Spleen (tissue), 7 donors: Measurements from ENCODE around the gene TLK2.
"Not testable (repeated sequence)": the region's sequence is repeated elsewhere in the genome, so short reads cannot be mapped to it uniquely, and the experiment has no call there.

ENCODE experiments used
- POLR2AphosphoS5 ChIP-seq, 3 donors: sonication (generic); formaldehyde crosslinking; IDR thresholded peaks; one replicate each; pipeline ENCODE4 v1.5.1; 2017; ENCODE audit warnings: antibody characterized with exemption in 3 of 3
- TF ChIP-seq, protein P1 (sequence below), 11 experiments: fragments of 200-600 bp in 7 of 11; fragments of 450-650 bp in 4 of 11; sonication (generic) in 4 of 11; IDR thresholded peaks in 8 of 11; conservative IDR thresholded peaks in 3 of 11; 1 replicate in 7 of 11; 2 replicates in 4 of 11; pipeline versions ENCODE4 v1.4.0 to v1.8.0; 2016 to 2021; ENCODE audit warnings: antibody characterized with exemption in 11 of 11, inconsistent platforms in 4 of 11, mild to moderate bottlenecking in 1 of 11
- donor health status: DM: no; HTN: no; CAD: no; lungs with moderate emphysema.
- donor health status: DM: no; HTN: no; CAD: no.
- donor health status: DM: no; HTN: no; CAD: no.

GRCh38 chr17:62507191-62507836 is 28.7 kb downstream of the TLK2 start:
- TF ChIP-seq, protein P1, sequence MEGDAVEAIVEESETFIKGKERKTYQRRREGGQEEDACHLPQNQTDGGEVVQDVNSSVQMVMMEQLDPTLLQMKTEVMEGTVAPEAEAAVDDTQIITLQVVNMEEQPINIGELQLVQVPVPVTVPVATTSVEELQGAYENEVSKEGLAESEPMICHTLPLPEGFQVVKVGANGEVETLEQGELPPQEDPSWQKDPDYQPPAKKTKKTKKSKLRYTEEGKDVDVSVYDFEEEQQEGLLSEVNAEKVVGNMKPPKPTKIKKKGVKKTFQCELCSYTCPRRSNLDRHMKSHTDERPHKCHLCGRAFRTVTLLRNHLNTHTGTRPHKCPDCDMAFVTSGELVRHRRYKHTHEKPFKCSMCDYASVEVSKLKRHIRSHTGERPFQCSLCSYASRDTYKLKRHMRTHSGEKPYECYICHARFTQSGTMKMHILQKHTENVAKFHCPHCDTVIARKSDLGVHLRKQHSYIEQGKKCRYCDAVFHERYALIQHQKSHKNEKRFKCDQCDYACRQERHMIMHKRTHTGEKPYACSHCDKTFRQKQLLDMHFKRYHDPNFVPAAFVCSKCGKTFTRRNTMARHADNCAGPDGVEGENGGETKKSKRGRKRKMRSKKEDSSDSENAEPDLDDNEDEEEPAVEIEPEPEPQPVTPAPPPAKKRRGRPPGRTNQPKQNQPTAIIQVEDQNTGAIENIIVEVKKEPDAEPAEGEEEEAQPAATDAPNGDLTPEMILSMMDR (IDR thresholded peaks at IDR 0.05 in 8 of 11, conservative IDR thresholded peaks at IDR 0.05 in 3 of 11): not testable (repeated sequence)
- TF ChIP-seq POLR2AphosphoS5 (IDR thresholded peaks at IDR 0.05): not testable (repeated sequence)
